GM18868 (cell line): ENCODE measurements around the gene NXPH3.
"Not testable (repeated sequence)": the region's sequence is repeated elsewhere in the genome, so short reads cannot be mapped to it uniquely, and the experiment has no call there.

Experiments used
- ATAC-seq: cut with Tn5 transposase; IDR thresholded peaks from one replicate; pipeline ENCODE4 v1.9.1; 2021; ENCODE audit warnings: mild to moderate bottlenecking, moderate library complexity; ENCODE audit not compliant: unreplicated experiment

Gene NXPH3

GRCh38 chr17:49575679-49576087, at the start of gene NXPH3:
NXPH3 (plus strand) TSS chr17:49575871; CDS start chr17:49576220, 349 bp downstream.
- no peak for ATAC-seq

DNA sequence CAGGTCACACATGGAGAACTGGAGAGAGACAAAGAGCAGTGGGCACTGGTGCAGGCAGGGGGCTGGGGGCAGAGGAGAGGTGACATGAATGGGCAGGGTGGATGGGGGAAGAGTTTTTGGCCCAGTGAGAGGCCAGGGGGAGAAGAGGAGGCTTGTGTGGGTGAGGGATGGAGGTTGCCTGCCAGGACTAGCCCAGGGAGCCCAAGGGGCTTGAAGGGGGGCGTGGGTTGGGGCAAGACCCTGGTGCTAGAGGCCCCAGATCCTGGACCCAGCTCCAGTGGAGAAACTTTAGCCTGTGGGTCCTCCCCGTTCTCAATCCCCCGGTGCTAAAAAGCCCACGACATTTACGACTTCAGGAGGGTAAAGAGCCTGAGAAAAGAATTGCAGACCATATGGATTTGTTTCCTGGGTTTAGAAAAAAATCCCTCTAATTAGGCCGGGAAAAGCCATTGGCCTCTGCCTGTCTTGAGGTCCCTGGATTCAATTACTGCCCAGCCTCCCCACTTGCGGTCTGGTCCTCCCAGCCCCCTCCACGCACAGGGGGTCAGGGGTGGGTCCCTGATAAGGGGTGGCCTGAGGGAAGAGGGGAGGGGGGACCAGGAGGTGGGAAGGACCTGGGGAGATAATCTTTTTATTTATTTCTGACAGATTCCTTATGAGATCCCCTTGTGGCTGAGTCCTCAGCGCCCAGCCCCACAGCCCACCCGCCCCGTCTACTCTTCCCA, 47.6 kb upstream of the NXPH3 start:
- no peak for ATAC-seq

DNA sequence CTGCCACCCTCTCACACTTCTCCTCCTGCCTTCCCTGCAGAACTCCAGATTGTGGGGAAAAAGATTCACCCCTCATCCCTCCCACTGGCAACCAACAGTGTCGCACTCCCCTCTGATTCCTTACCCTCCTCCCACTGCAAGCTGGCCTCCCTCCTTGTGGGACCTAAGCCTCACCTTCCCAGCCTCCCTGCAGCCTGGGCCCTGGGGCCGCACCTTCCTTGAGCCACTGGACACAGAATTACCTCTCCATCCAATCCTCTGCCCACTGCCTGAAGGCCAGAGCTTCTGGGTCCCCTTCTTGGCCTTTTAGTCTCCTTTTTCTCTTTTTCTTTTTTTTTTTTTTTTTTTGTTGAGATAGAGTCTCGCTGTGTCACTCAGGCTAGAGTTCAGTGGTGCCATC, 46.7 kb upstream of the NXPH3 start:
- ATAC-seq: no peak

DNA sequence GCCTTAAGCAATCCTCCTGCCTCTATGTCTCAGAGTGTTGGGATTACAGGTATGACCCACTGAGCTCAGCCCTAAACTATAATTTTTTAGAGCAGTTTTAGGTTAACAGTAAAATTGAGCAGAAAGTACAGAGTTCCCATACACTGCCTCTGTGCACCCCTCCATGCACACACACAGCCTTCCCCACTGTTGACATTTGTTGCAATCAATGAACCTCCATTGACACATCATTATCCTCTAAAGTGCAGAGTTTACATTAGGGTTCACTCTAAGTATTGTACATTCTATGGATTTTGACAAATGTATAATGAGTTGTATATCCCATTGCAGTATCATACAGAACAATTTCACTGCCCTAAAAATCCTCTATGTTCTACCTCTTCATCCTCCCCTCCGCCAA, 45.6 kb upstream of the NXPH3 start:
- ATAC-seq: no peak

- ATAC-seq: no peak
Measured at GRCh38 chr17:49543860-49544259, 31.8 kb upstream of the NXPH3 start.

- ATAC-seq: no peak
Measured at GRCh38 chr17:49545007-49545660, 30.5 kb upstream of the NXPH3 start.

GRCh38 chr17:49545806-49546545, 29.7 kb upstream of the NXPH3 start:
- no peak for ATAC-seq

- ATAC-seq: no peak
Measured at GRCh38 chr17:49546546-49547535, 28.8 kb upstream of the NXPH3 start.

DNA sequence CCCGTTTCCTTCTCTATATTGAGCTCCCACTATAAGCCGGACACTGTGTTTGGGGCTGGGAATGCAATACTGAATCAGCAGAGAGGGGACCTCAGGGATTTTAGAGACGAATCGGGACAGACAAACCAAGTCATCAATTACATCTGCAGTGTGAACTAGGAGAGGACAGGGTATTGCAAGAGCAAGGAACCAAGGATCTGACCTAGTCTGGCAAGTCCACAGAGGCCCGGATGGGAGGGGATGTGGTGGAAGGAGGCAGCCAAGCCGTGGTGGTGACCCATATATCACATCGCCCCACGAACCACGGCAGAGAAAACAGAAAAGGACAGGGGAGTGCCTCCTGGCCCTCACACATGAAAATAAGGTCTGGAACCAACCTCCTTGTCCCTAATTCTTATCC, 28.1 kb upstream of the NXPH3 start:
- ATAC-seq: no peak

GRCh38 chr17:49548051-49548505, 27.6 kb upstream of the NXPH3 start:
- no peak for ATAC-seq

GRCh38 chr17:49548506-49549310, 27.0 kb upstream of the NXPH3 start:
- no peak for ATAC-seq

DNA sequence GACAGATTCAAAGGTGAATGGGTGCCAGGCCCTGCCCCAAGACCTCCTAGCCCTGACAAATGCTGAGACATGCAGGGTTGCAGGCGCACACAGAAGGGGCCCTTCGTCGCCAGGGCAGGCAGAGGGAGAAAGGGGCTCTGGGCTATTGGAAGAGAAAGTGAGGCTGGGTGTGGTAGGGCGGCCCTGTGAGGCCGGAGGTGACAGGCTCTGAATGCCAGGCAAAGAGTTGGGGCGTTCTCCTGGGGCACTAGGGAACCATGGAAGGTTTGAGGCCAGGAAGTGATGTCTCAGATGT, 26.4 kb upstream of the NXPH3 start:
- no peak for ATAC-seq

DNA sequence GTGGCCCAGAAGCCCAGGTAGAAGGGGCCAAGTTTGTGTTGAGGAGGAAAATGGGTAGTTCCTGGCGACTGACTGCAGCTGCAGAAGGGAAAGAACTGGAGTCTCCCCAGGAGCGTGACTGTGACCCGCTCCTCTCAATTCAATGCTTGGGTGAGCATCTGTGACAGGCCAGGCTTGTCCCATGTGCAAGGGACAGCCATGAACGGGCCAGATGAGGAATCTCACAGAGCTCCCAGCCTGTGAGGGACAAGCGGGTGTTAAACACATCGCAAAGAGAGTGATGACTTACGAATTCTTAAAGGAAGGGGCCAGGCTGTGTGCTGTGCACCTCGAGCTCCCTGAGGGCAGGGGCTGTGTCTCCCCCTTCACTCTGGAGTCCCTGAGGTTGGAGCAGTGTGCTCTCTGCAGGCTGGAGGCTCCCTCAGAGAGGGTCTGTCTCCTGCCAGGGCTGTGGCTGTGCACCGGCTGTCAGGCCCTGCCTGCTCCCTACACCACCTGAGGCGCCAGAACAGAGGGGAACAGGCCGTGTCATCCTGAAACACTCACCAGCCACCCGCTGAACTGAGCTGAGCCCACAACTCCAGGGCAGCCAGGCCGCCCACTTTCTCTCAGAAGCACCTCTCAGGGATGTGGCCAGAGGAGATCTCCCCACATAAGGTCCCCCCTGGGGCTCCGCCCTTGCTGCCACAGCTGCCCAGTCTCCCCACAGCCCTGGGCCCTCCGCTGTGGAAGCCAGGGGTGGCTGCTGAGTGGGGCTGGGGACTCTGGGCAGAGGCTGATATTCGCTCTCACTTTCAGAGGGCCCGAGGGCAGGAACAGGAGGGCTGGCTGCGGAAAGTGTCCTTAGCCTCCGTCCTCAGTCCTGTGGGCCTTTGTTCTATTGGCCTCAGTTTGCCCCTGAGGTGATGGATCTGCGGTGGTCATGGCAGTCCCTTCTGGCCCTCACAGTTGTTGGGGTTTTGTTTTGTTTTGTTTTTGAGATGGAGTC, 25.7 kb upstream of the NXPH3 start:
- ATAC-seq: no peak

GRCh38 chr17:49550764-49551163, 24.9 kb upstream of the NXPH3 start:
- not testable (repeated sequence) for ATAC-seq

GRCh38 chr17:49551221-49552069, 24.2 kb upstream of the NXPH3 start:
- no peak for ATAC-seq

DNA sequence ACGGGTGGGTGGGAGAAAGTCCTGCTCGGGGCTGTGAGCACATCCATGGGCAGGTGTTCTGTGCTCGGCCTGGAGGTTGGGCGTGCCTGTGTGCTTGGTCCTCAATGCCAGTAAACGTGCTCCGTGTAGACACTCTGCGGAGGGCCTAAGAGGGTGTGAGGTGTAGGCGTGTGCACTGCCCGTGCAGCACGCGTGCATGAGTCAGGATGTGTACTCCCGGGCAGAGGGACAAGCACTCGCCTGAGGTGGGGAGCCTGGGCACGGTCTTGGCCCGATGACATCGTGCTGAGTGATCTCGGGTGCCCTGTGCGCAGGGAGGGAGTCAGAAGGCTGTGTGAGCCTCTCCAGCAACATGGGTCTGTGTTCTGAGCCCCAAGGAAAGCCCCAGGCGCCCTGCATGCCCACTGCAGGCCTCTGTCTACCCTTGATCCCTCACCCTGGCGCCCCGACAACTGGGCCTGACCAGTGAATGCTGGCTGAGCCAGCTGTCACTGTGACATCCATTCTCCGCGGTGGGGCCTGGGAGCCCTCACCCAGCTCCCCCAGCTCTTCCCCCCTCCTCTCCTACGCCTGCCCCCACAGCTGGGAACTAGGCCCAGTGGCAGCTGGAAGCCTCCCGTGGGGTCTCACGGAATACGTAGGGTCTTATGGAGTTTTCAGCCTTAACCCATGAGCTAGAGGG, 23.5 kb upstream of the NXPH3 start:
- no peak for ATAC-seq

GRCh38 chr17:49553676-49554335, 21.9 kb upstream of the NXPH3 start:
- no peak for ATAC-seq
